NCI-H2196 treated with DMSO at 0.1 percent for 48 hours (cell line): ENCODE data around the gene PCNX3.

Experiments
- DNase-seq: peaks from one replicate; lab custom pipeline; 2025; ENCODE audit not compliant: unreplicated experiment; lab: John Stamatoyannopoulos, UW

The PCNX3 gene

DNA sequence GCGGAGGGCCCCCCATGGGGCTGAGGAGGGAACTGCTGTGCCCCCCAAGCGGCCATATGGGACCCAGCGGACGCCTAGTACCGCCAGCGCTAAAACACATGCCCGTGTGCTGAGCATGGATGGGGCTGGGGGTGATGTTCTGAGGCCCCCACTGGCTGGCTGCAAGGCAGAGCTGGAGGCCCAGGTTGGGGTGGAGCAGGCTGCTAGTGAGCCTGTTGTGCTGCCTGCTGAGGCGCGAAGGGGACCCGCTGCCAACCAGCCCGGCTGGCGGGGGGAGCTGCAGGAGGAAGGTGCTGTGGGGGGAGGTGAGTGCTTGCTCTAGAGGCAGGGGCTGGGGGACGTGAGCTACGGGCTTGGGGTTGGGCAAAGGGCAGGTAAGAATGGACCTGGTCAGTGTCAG lies 3.2 kb downstream of the PCNX3 start:
- DNase-seq, result no peak

DNA sequence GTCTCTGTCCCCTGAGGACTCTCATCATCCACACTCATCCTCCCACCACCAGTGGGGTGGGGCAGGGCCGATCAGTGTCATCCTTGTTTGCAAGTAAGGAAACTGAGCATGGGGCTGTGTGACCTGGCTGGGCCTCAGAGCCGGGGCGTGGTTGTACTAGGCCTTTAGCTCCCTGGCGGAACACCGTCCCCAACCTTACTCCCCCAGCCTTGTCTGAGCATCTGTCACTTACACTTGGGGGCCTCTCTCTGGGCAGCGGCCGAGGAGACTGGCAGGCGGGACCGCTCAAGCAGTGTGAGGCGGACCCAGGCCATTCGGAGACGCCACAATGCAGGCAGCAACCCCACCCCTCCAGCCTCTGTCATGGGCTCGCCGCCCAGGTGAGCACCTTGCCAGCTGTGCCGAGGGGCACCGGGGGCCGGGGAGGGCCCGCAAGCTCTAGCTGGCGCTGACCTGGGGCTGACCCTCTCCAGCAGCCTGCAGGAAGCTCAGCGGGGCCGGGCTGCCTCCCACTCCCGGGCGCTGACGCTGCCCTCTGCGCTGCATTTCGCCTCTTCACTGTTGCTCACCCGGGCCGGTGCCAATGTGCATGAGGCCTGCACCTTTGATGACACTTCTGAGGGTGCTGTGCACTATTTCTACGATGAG lies 3.8 kb downstream of the PCNX3 start:
- DNase-seq, result no peak

DNA sequence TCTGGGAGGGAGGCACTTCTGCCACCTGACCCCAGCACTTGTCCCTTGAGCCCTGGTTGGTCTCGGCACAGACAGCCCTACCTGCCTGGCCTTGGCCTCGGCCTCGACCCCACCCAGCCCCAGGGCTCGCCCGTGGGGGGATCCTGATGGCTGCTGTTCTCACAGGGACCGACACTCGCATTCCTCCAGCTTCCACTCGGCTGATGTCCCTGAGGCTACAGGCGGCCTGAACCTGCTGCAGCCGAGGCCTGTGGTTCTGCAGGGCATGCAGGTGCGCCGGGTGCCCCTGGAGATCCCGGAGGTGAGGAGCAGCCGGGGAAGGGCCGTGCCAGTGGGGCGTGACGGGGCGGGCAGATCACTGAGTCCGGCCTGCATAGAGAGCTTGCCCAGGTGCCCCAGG lies 5.1 kb downstream of the PCNX3 start:
- no peak for DNase-seq

DNA sequence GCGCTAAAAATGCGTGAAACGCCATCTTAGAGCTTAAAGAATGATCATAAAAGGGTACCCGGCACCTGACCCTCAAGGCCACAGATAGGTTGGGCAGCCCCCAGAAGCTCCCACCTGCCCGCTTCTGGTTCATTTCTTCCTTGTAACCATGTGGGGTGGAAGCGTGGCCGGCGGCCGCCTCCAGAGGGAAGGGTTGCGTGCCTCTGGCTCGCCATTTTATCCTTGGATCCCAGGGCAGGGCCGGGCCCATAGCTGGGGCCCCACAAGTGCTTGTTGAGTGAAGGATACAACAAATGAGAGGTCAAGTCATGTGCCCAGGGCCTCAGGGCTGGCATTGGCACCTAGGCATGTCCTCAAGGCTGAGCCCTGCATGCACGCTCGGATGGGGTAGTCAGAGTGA lies 5.9 kb downstream of the PCNX3 start:
- DNase-seq, result no peak

DNA sequence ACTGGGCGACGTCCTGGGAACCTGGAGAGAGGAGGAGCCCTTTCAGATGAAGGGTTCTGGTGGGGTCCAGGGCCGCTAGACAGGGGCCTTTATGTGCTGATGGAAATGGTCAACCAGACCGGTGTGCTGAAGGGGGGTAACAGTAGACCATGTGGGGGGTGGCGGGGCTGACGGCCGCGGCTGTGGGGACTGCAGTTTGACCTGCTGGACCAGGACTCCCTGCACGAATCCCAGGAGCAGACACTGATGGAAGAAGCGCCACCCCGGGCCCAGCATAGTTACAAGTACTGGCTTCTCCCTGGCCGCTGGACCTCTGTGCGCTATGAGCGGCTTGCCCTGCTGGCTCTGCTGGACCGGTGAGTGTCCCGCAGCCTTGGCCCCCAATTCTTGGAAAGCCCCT lies 6.4 kb downstream of the PCNX3 start:
- DNase-seq, result no peak

DNA sequence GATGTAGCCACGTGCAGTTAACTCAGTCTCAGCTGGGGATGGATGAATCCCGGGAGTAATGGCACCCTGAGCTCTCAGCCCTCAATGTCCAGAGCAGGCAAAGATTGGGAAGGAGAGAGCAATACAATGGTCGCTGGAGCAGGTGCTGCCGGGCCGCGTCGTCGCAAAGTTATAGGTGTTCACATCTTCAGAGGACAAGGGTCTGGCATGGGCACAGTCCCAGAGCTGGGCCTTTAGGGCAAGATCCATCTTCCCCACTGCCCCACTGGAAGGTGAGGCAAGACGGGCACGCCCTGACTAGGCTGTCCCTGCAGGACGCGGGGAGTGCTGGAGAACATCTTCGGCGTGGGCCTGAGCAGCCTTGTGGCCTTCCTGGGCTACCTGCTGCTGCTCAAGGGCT lies 7.6 kb downstream of the PCNX3 start:
- DNase-seq, result no peak

DNA sequence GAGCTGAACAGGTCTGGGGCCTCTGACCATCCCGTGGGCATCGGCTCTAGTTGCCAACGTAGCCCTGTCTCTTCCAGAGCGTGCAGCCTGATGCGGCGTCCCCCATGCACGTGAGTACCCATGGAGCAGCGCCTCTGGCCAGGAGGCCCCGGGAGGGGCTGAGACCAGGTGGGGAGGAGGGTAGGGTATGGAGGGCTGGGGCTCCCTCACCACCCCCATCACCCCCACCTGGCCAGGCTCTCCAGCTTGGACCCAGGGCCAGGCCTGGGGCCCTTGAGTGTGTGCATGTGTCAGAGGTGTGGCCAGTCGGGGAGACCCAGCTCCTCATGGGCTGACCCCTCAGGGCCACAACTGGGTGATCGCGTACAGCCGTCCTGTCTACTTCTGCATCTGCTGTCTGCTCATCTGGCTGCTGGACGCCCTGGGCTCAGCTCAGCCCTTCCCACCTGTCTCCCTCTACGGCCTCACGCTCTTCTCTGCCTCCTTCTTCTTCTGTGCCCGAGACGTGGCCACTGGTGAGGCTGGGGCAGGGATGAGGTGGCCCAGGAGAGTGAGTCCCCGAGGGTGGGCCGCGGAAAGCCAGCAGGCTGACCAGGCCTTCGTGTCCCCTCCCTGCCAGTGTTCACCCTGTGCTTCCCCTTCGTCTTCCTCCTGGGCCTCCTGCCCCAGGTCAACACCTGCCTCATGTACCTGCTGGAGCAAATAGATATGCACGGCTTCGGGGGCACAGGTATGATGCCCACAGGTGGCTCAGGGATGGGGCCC lies 8.5 kb downstream of the PCNX3 start:
- DNase-seq, result no peak

DNA sequence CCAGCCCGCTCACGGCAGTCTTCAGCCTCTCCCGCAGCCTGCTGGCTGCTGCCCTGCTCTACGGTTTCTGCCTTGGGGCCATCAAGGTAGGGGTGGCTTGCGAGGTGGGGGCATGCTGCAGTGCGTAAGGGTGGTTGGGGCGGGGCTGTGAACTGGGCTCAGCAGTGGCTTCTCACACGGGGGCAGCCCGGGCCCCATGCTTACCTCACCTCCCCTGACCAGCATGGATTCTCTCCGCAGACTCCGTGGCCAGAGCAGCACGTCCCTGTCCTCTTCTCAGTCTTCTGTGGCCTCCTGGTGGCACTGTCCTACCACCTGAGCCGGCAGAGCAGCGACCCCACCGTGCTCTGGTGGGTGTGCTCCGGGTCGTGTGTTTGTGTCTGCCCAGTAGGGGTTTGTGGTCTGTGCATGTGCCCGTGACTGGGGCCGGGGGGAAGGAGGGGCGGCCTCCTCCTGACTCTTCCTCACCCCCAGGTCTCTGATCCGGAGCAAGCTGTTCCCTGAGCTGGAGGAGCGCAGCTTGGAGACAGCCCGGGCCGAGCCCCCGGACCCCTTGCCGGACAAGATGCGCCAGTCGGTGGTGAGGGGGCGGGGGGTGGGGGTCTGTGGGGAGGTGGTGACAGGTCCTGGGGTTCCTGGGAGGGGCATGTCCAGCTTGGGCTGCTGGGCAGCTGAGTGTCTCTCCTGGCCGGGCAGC lies 9.5 kb downstream of the PCNX3 start:
- DNase-seq, result no peak

DNA sequence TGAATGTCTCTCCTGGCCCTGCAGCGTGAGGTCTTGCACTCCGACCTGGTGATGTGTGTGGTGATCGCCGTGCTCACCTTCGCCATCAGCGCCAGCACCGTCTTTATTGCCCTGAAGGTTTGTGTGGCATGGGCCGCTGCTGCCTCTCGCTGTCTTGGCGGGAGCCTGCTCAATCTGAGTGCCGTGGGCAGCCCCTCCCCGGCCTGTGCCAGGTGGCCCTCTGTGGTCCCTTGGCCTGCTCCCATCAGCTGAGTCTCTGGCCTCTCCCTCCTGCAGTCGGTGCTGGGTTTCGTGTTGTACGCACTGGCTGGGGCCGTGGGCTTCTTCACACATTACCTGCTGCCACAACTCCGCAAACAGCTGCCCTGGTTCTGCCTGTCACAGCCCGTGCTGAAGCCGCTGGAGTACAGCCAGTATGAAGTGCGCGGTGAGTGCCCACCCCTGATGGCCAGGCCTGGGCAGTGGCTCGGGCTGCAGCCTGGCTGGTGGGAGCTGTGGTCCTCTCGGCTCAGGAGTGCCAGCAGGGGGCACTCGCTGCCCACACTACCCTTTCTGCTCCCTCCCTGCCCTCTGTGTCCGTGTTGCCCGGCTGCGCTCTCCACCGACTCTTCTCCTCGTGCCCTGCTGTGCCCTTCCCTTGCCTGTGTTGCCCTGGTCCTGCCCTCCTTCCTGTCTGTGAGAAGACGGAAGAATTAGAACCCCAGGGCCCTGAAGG lies 10.2 kb downstream of the PCNX3 start:
- peak; percentile 19 for DNase-seq

DNA sequence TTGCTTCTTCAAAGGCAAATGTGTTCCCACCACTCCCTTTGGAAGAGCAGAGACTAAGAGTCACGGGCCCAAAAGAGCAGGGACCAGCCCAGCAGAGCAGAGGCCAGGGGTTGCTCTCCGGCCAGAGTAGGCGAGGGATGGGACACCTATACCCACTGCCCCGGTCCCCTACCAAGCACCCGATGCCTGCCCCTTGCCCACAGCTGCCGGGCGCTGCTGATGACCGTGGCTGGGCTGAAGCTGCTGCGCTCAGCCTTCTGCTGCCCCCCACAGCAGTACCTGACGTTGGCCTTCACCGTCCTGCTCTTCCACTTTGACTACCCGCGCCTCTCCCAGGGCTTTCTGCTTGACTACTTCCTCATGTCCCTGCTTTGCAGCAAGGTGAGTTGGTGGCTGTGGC lies 11.6 kb downstream of the PCNX3 start:
- no peak for DNase-seq

DNA sequence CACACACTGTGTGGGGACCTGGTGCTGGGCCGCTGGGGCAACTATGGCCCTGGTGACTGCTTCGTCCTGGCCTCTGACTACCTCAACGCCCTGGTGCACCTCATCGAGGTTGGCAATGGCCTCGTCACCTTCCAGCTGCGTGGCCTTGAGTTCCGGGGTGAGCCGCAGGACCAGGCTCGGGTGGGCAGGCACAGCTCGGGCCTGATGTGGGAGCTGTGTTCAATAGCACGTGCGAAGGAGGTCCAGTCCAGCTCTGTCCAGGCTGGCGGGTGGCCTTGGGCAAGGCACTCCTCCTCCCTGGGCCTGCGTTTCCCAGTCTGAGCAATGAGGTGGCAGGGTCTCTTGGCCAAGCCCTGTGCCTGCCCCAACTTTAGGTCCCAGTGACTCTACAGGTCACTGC lies 14.0 kb downstream of the PCNX3 start:
- DNase-seq, result no peak

DNA sequence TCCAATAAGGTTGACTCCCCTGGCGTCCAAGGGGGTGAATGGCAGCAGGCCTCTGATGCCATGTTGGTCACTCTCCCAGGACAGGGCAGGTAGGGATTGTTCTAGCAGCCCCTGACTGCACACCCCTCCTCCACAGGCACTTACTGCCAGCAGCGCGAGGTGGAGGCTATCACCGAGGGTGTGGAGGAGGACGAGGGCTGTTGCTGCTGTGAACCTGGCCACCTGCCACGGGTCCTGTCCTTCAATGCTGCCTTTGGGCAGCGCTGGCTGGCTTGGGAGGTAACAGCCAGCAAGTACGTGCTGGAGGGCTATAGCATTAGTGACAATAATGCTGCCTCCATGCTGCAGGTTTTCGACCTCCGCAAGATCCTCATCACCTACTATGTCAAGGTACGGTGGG lies 14.6 kb downstream of the PCNX3 start:
- DNase-seq, result no peak

DNA sequence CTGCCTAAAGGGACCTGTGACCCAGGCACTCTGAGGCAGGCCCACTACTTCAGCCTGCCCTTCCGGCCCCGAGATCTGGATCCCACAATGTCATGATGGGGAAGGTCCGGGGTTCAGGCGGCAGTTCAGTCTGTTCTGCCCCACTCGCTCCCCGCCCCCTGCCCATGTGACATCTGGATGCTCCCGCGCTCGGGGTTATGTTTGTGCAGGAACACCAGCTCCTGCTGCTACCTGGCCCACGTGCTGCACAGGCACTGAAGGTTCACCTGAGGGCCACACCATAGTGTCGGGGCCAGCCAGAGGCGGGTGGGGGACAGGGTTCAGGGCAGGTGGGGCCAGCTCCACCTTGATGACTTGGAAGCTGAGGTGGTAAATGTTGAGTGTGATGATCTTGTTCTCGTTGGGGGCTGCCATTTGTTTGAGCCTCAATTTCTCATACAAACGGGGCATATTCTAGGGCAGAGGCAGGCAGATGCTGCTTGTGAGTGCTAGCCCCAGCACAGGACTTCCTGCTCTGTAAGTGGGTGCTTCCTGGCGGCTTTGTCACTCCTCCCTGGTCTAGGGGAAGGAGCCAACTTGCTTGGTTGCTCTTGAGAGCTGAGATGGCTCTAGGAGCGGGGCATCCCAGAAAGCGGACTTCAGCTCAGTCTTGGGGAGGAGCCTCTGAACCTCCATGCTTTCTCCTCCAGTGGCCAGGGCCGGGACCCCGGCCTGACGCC lies 18.0 kb downstream of the PCNX3 start:
- no peak for DNase-seq

DNA sequence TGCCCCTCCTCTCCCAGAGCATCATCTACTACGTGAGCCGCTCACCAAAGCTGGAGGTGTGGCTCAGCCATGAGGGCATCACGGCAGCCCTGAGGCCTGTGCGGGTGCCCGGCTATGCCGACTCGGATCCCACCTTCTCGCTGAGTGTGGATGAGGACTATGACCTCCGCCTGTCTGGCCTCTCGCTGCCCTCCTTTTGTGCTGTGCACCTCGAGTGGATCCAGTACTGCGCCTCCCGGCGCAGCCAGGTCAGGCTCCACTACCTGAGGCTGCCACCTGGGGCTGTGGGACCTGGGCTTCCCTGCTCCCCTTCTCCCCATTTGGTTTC lies 18.5 kb downstream of the PCNX3 start:
- no peak for DNase-seq

DNA sequence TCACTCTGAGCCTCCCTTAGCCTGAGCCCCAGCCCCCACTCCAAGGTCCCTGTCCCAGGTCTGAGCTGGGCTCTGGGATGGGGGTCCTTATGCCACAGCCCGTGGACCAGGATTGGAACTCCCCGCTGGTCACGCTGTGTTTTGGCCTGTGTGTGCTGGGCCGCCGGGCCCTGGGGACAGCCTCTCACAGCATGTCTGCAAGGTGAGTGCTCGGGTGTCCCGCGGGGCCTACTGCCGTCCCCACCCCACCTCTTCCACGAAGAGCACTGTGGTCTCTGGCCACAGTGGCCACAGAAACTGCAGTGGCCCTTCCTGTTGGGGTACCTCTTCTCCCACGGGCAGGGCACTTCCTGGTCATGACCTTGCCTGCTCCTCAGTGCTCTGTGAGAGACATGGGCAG lies 18.9 kb downstream of the PCNX3 start:
- DNase-seq, result no peak

DNA sequence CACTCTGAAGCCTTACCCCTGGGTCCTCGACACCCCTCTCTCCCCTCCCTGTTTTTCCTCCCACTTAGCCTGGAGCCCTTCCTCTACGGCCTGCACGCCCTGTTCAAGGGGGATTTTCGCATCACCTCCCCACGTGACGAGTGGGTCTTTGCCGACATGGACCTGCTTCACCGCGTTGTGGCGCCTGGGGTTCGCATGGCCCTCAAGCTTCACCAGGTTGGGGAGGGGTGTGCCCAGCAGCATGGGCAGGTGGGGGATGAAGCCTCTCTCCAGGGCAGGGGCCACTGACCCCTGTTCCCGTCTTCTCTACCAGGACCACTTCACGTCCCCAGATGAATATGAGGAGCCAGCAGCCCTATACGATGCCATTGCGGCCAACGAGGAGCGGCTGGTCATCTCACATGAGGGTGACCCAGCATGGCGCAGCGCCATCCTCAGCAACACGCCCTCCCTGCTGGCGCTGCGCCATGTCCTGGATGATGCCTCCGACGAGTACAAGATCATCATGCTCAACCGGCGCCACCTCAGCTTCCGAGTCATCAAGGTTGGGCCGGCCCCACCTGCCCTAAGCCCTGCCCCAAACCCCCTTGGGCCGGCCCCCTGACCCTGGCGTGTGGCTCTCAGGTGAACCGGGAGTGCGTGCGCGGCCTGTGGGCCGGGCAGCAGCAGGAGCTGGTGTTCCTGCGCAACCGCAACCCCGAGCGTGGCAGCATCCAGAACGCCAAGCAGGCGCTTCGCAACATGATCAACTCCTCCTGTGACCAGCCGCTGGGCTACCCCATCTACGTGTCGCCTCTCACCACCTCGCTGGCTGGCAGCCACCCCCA lies 19.5 kb downstream of the PCNX3 start:
- DNase-seq, result no peak

DNA sequence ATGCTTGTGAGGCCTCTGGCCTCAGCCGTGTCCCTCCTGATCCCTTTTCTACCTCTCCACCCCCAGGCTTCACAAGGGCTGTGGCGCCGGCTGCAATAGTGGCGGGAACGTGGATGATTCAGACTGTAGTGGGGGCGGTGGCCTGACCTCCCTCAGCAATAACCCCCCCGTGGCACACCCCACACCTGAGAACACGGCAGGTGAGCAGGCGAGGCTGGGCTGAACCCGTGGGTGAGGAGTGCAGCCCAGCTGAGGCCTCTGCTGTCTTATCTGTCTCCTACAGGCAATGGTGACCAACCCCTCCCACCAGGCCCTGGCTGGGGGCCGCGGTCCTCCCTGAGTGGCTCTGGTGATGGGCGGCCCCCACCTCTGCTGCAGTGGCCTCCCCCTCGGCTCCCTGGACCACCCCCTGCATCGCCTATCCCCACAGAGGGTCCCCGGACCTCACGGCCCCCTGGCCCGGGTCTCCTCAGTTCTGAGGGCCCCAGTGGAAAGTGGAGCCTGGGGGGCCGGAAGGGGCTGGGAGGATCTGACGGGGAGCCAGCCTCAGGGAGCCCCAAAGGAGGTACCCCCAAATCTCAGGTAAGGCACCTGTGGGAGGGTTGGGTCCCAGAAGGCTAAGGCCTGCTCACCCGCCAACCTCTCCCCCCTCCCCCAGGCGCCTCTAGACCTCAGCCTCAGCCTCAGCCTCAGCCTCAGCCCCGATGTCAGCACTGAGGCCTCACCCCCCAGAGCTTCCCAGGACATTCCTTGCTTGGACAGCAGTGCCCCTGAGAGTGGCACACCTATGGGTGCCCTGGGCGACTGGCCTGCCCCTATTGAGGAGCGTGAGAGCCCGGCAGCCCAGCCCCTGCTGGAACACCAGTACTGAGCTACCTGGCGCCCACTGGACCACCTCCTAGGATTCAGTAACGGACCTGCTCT lies 20.8 kb downstream of the PCNX3 start:
- no peak for DNase-seq

DNA sequence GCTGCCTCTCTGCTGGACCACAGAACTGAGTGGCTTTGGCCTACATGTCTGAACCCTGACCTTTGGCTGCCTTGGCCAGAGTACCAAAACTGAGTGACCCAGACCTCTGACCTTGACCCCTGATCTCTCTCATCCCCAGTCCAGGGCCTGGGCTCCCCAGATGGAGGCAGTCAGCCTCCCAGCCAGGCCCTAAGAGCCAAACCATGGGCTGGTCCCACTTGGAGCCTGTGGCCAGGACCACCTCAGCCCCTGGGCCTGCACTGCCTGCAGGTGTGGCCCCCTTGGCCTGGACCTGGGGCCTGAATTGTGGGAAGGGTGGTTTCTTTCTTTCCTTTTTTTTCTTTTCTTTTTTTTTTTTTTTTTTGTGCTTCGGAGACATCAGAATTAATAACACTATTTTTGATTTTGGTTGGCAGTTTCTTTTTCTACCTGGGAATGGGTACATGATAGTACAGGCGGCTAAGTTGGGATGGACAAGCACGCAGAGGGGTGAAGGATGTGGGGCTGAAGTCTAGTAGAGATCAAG lies 21.5 kb downstream of the PCNX3 start:
- no peak for DNase-seq

DNA sequence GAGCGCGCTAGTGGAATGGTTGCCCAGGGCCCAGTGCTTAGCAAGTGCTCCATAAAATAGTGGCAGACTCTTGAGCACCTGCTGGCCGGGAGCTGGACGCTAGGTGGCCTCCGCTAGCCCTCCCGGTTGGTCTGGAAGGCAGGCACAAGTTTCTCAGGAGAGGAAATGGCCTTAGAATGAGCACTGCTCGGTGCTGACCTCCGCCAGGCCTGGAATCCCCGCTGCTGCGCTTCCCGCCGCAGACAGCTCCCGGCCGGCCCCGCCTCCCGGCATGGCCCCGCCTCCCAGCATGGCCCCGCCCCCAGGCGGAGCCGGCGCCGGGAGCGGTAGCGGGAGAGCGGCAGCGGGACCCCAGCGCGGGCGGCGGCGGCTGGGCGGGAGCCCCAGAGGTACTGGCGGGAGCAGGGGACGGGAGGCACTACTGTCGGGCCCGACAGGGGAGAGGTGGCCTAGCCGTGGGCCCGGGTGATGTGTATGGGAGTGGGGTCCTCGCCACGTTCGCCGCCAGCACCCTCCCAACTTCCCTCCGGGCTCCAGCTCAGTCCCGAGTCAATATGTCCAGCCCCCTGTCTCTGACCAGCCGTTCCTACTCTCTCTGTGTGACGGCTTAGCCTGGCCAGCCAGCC lies 22.3 kb downstream of the PCNX3 start, which contains the start of gene SIPA1:
SIPA1 (plus strand) TSS at position 308 of the 626 bp plus-strand sequence. CDS start 2,821 bp downstream, outside the sequence.
- DNase-seq, result peak; percentile 82
